PC-9 (cell line): ENCODE data around the gene CABP7. TPM values are rescaled to one million over a fixed set of nuclear protein-coding genes. Genes with fewer than 3 reads are reported as not detected.

Experiments
- BruUV-seq: library from RNA; stranded (reverse); fragments of 400-500 nt; replicated peaks from 2 replicates; lab custom pipeline; 2021; lab: Mats Ljungman, UMichigan
- CTCF ChIA-PET: fragments of 300-600 bp; sonication (Branson Sonifier 250); formaldehyde crosslinking; loops from one replicate; lab custom pipeline; 2022; ENCODE audit warnings: antibody characterized with exemption; lab: Charles Lee
- POLR2A ChIA-PET: fragments of 300-600 bp; sonication (Branson Sonifier 250); formaldehyde crosslinking; loops from one replicate; lab custom pipeline; 2022; ENCODE audit warnings: antibody characterized with exemption; ENCODE audit not compliant: unreplicated experiment; lab: Charles Lee
- DNase-seq, 2 experiments: peaks; one replicate each; pipeline versions ENCODE4 v3.0.0 to v3.0.0-alpha.2; 2015 to 2022; ENCODE audit warnings: mixed read lengths in 1 of 2
- H2AFZ ChIP-seq: fragments of 200-600 bp; sonication (generic); 2 replicates; pipeline ENCODE4 v1.8.1; 2017; ENCODE audit warnings: antibody characterized with exemption
- H3F3A ChIP-seq: fragments of 200-600 bp; sonication (generic); 2 replicates; pipeline ENCODE4 v1.8.1; 2017; ENCODE audit warnings: antibody characterized with exemption, mild to moderate bottlenecking, low read depth; ENCODE audit not compliant: insufficient read depth
- H3K27ac ChIP-seq: fragments of 200-600 bp; sonication (generic); 2 replicates; pipeline ENCODE4 v1.6.1; 2016; ENCODE audit warnings: mixed run types
- H3K27me3 ChIP-seq: fragments of 200-600 bp; sonication (generic); 2 replicates; pipeline ENCODE4 v1.6.1; 2016; ENCODE audit warnings: low read depth, mixed run types; ENCODE audit not compliant: insufficient read depth
- H3K36me3 ChIP-seq: fragments of 200-600 bp; sonication (generic); 2 replicates; pipeline ENCODE4 v1.6.1; 2016; ENCODE audit warnings: low read depth, mixed run types
- H3K4me1 ChIP-seq: fragments of 200-600 bp; sonication (generic); replicated peaks from 2 replicates; pipeline ENCODE4 v1.6.1; 2016; ENCODE audit warnings: mixed run types; ENCODE audit not compliant: insufficient read depth
- H3K4me2 ChIP-seq: fragments of 200-600 bp; sonication (generic); 2 replicates; pipeline ENCODE4 v1.6.1; 2017; ENCODE audit warnings: mixed run types
- H3K4me3 ChIP-seq: fragments of 200-600 bp; sonication (generic); 2 replicates; pipeline ENCODE4 v1.6.1; 2016; ENCODE audit warnings: mixed run types
- H3K79me2 ChIP-seq: fragments of 200-600 bp; sonication (generic); 2 replicates; pipeline ENCODE4 v1.6.1; 2017; ENCODE audit warnings: low read depth, mixed run types
- H3K9me2 ChIP-seq: fragments of 200-600 bp; sonication (generic); 2 replicates; pipeline ENCODE4 v1.8.1; 2017; ENCODE audit warnings: mild to moderate bottlenecking; ENCODE audit not compliant: insufficient read depth
- H3K9me3 ChIP-seq: fragments of 200-600 bp; sonication (generic); 2 replicates; pipeline ENCODE4 v1.8.1; 2016; ENCODE audit warnings: low read depth; ENCODE audit not compliant: insufficient read depth
- H4K20me1 ChIP-seq: fragments of 200-600 bp; sonication (generic); 2 replicates; pipeline ENCODE4 v1.8.1; 2017; ENCODE audit not compliant: insufficient read depth
- EZH2 ChIP-seq: fragments of 200-600 bp; sonication (generic); IDR thresholded peaks from 2 replicates; pipeline ENCODE4 v1.8.0; 2017; ENCODE audit warnings: antibody characterized with exemption, low read depth
- intact Hi-C: fragments of 100-400 bp; cut with micrococcal nuclease; formaldehyde crosslinking; loops from one replicate; pipeline ENCODE4 v1.10.0; 2022; ENCODE audit not compliant: unreplicated experiment
- total RNA-seq: library from RNA; stranded (reverse); gene quantifications from 2 replicates; pipeline ENCODE4 v1.2.3, GENCODE V29; 2021
- TF ChIP-seq, protein P1 (sequence below): fragments of 200-600 bp; sonication (generic); conservative IDR thresholded peaks from 2 replicates; pipeline ENCODE4 v1.6.1; 2017; ENCODE audit warnings: mixed run types, antibody characterized with exemption, mild to moderate bottlenecking, moderate library complexity

CABP7 gene
- total RNA-seq, 1 experiment from 2014 or later, result 0.11 TPM

GRCh38 chr22:29712119-29712518 lies 7.7 kb upstream of the CABP7 start:
- Histone ChIP-seq H3K36me3 (no peaks in the 10 kb centered on the region), H3K79me2 (no peaks in the 10 kb centered on the region), H3K9me2 (no peaks in the 10 kb centered on the region), H3F3A (no peaks in the 10 kb centered on the region), H4K20me1 (no peaks in the 10 kb centered on the region), H3K4me3 (no peak overlapping the region), H3K4me1 (0 out of 2 replicates have a peak, but pooled peaks cover 11% of the 10 kb centered on the region), H3K27me3 (no peaks in the 10 kb centered on the region), H3K4me2 (no peak overlapping the region), H3K27ac (no peak overlapping the region), H3K9me3 (no peaks in the 10 kb centered on the region), H2AFZ (no peak overlapping the region)
- BruUV-seq, result no TSS peak
- no peak for TF ChIP-seq EZH2
- TF ChIP-seq, protein P1, sequence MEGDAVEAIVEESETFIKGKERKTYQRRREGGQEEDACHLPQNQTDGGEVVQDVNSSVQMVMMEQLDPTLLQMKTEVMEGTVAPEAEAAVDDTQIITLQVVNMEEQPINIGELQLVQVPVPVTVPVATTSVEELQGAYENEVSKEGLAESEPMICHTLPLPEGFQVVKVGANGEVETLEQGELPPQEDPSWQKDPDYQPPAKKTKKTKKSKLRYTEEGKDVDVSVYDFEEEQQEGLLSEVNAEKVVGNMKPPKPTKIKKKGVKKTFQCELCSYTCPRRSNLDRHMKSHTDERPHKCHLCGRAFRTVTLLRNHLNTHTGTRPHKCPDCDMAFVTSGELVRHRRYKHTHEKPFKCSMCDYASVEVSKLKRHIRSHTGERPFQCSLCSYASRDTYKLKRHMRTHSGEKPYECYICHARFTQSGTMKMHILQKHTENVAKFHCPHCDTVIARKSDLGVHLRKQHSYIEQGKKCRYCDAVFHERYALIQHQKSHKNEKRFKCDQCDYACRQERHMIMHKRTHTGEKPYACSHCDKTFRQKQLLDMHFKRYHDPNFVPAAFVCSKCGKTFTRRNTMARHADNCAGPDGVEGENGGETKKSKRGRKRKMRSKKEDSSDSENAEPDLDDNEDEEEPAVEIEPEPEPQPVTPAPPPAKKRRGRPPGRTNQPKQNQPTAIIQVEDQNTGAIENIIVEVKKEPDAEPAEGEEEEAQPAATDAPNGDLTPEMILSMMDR, result no peak
- CTCF ChIA-PET, result interaction anchor here (0.7 kb wide), 1 partner anchor 326 kb away, joined by 11 read pairs; no protein-coding TSS in a partner anchor
- POLR2A ChIA-PET, result interaction anchor here (0.7 kb wide), 1 partner anchor 308 kb away, joined by 5 read pairs; no protein-coding TSS in a partner anchor
- intact Hi-C loops, result no loop called here
- DNase-seq, result no peak

- TF ChIP-seq, protein P1, result no peak
- TF ChIP-seq EZH2, result no peak
- ChIA-PET CTCF (no interaction called here), POLR2A (no interaction called here)
- Histone ChIP-seq H4K20me1 (no peaks in the 10 kb centered on the region), H3K4me2 (no peak overlapping the region), H3K27ac (no peak overlapping the region), H3K9me3 (no peaks in the 10 kb centered on the region), H3K36me3 (no peaks in the 10 kb centered on the region), H2AFZ (no peak overlapping the region), H3K4me3 (no peak overlapping the region), H3K27me3 (peaks cover 1% of the 10 kb centered on the region; the same call in 1 of the 2 replicates), H3F3A (no peaks in the 10 kb centered on the region), H3K79me2 (no peaks in the 10 kb centered on the region), H3K9me2 (no peaks in the 10 kb centered on the region), H3K4me1 (0 out of 2 replicates have a peak, but pooled peaks cover 11% of the 10 kb centered on the region)
- BruUV-seq, result no TSS peak
- intact Hi-C loops, result no loop called here
- no peak for DNase-seq
Measured at GRCh38 chr22:29713156-29713727, 6.6 kb upstream of the CABP7 start.

- Histone ChIP-seq H3K36me3 (no peaks in the 10 kb centered on the region), H4K20me1 (0 out of 2 replicates have a peak, but pooled peaks cover 4% of the 10 kb centered on the region), H3K4me1 (0 out of 2 replicates have a peak, but pooled peaks cover 11% of the 10 kb centered on the region), H3F3A (no peaks in the 10 kb centered on the region), H2AFZ (no peak overlapping the region), H3K27me3 (peaks cover 15% of the 10 kb centered on the region), H3K79me2 (no peaks in the 10 kb centered on the region), H3K4me3 (no peak overlapping the region), H3K9me2 (no peaks in the 10 kb centered on the region), H3K9me3 (no peaks in the 10 kb centered on the region), H3K4me2 (no peak overlapping the region), H3K27ac (no peak overlapping the region)
- intact Hi-C loops, result no loop called here
- DNase-seq, result no peak
- BruUV-seq, result no TSS peak
- POLR2A ChIA-PET, result interaction anchor here (0.6 kb wide), 1 partner anchor 965 kb away, joined by 12 read pairs; no protein-coding TSS in a partner anchor
- CTCF ChIA-PET, result no interaction called here
- no peak for TF ChIP-seq EZH2
- TF ChIP-seq, protein P1, result no peak
Measured at GRCh38 chr22:29715240-29715639, 4.6 kb upstream of the CABP7 start.
